NCI-H2107 treated with DMSO at 0.1 percent for 48 hours (cell line): ENCODE measurements around the gene NSMCE4A.
"Not testable (repeated sequence)": the region's sequence is repeated elsewhere in the genome, so short reads cannot be mapped to it uniquely, and the experiment has no call there.

ENCODE experiments used
- DNase-seq: peaks from one replicate; lab custom pipeline; 2025; ENCODE audit not compliant: unreplicated experiment; lab: John Stamatoyannopoulos, UW

NSMCE4A gene

DNA sequence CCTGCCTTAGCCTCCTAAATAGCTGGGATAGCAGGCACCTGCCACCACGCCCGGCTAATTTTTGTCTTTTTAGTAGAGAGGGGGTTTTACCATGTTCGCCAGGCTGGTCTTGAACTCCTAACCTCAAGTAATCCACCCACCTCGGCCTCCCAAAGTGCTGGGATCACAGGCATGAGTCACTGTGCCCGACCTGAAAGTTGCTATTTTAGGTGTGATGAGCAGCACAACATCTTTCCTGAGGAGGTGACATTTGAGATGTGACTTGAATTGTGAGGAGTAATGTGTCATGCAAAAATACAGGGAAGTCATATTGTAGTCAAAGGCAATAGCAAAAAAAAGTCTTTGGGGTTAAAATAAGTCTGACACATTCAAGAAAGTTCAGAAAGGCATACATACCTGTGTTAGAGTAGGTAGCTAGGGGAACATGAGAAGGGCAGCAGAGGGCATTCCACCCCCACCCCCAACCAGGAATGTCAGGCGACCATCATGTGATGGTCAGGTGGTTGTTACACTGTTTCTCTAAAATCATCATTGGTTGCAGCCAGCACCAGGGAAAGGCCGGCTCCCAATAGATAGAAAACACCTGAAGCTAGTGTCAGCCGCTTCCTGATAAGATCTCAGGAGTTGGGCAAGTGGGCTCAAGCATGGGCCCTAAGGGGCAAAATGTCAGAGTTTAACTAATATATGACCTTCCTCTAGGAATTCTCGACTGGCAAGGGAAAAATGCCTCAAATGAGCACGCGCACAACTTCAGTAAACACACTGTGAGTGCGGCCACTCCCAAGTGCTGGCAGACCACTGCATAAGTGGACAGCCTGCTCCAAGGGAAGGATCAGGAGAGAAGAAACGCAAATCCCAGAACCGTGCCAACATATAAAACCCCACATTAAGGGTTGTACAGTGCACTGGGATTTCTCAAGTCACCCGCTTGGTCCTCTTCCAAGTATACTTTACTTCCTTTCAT lies 13.6 kb upstream of the NSMCE4A start, which contains the start of gene TACC2:
Gene TACC2 (plus strand): TSS at position 803 of the 964 bp plus-strand sequence. CDS start 32,819 bp downstream, outside the sequence.
- no peak for DNase-seq

DNA sequence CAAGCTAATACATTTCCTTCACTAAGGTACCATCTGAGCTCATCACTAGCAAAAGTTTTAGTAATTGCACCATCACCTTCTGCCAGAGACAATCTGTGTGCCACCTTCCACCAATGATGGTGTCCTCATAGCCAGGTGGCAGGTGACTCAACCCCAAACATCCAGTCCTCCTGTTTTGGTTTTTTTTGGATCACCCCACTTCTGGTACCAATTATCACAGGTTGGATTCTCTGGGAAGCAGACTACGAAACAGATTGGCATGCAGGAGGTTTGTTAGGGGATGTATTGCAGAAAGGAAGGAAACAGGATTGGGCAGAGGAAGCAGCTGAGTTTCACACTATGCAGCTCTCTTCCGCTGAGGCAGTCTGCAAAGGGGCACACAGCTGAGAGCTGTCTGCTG lies 9.4 kb upstream of the NSMCE4A start:
- DNase-seq, result no peak

DNA sequence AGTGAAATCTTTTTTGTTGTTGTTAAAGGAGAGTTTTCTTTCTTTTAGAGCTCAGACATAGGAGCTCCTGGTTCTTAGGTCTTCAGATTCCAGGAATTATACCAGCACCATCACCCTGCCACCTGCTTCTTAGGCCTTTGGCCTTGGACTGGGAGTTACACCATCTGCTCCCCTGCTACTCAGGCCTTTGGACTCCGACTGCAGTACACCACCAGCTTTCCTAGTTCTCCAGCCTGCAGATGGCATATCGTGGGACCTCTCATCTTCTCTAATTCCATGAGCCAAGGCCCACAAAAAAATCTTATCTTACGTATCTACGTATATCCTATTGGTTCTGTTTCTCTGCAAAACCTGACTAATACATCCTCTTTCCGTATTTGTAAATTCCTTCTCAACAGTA lies 8.8 kb upstream of the NSMCE4A start:
- DNase-seq, result no peak

DNA sequence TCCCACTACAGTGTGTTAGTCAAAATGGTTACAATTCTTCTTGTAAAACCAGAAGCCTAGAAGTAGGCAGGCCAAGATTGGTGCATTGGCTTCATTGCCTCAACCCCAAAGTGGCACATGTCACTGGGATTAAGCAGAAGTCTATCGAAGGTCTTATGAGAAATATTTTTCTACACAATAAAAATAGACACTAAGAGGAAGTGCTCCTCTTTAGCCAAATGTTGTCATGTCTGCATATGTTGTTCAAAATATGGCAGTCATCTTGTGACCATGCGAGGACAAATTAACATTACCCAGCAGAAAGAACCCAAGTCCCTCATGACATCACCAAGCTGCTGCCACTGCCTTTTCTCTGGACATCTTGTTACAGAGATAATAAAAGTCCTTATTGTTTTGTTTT lies 6.3 kb upstream of the NSMCE4A start:
- DNase-seq, result no peak

DNA sequence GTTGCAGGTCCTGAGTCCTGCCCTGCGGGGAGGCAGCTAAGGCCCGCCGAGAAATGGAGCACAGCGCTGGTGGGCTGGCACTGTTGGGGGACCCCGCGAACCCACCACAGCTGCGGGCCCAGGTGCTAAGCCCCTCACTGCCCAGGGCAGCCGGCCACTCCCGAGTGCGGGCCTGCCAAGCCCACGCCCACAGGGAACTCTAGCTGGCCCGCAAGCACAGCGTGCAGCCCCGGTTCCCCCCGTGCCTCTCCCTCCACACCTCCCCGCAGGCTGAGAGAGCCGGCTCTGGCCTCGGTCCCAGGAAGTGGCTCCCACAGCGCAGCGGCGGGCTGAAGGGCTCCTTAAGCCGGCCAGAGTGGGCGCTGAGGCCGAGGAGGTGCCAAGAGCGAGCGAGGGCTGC lies 3.5 kb upstream of the NSMCE4A start:
- DNase-seq, result no peak

DNA sequence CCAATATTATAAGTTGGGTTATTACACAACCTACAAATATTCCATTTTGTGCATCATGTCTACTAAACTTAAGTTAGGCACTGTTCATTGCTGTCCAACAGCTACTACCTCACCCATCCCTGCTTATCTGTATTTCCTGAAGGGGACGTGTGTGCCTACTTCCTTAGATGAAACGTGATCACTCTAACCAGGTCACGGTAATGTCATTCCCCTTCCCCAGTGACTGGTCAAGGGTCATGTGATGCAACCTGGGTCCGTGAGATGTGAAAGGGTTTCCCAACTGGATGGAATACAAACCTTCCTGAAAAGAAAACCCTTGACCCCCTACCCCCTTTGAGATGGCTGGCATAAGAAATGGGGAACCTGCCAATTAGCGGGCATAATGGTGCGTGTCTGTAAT lies 1.6 kb upstream of the NSMCE4A start:
- DNase-seq, result no peak

DNA sequence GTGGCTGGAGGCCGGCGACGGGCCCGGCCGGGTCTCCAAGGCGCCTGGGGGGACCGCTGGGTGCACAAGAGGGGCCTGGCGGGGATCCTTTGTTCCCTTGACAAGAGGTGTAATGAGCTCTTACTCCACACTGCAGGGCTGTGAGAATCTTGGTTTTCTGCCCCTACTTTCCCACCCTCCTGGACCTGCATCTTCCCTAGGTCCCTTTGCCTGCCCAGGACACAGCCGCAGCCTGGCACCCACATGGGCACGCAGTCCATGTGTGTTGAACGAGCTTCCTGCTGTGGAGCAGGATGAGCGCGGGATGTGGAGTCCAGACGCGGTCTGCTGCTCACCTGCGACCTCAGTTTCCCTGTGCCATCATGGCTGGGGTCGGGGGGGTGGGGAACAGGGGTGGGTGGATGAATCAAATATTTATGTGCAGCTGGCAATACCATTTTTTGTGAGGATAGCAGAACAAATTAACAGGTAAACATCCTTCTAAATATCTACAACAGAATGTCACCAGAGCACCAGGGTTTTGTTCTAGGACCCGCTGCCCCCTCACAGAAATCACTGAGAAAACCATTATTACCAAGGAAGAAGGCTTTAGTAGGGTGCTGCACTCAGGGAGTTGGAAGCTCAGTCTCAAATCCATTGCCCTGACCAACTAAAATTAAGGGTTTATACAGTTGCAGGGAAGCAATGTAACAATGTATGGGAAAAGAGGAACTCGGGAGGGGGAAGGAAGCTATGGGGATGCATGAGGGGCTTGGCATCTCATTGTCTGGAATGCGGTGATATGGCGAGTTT lies 474 bp upstream of the NSMCE4A start:
- no peak for DNase-seq

DNA sequence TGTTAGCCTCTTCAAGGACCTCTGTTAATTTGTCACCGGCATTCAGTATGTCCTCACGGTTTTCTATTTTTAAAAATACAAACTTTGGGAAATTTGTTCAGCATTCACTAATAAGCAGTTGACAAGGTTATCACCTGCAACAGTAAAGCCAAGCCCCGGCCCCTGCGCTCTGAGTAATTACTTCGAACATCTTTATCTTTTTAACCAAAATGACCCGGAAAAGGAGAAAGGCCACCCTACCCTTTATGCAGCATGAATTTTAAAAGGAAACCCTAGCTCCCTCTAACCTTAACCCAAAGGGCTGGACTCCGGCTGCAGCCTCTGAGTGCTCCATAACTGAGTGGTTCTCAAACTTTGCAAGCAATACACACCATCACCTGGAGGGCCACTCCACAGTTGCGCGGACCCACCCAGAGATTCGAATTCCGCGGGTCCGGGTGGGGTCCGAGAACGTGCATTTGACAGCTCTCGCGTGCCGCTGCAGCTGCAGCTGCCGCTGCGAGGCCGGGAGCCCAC lies 940 bp downstream of the NSMCE4A start:
- DNase-seq, result no peak

DNA sequence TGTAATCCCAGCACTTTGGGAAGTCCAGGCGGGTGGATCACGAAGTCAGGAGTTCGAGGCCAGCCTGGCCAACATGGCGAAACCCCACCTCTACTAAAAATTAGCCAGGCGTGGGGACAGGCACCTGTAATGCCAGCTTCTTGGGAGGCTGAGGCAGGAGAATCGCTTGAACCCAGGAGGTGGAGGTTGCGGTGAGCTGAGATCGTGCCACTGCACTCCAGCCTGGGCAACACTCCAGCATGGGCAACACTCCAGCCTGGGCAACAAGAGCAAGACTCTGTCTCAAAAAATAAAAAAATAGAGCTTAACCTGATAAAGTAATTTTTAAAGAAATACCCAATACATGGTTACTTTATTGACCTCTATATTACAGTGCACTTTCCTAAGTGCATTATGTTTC lies 5.9 kb downstream of the NSMCE4A start:
- not testable (repeated sequence) for DNase-seq

DNA sequence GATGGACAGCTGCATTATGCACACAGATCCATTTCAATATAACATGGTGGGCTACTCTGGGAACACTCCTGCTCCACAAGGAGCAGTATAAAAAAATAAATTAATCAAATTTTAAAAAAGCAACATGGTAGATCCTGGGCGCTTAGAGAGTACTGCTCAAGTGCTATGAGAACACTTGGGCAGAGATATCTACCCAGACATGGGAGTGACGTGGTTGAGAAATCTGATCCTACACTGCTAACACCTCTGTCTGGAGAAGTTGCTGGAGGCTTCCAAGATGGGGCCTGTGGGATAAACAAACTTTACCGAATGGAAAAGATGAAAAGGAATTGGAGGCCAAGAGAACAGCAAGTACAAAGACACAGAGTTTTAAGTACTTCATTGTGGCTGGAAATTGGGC lies 9.0 kb downstream of the NSMCE4A start:
- no peak for DNase-seq

DNA sequence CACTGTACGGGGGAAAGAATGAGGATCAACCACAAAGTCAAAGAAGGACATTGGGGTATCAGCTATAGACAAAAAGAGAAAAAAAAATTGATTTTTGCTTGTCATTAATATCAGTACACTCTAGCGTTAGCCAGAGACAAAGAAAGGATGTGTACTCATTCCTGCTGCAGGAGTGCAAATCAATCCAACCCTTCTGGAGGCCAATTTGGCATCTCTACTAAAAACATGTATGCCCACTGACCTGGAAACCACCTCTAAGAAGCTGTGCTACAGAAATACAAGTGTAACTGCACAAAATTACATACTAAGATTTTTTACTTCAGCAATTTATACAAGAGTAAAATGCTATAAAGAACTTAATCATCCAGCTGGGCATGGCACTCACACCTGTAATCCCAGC lies 13.6 kb downstream of the NSMCE4A start:
- DNase-seq, result no peak

DNA sequence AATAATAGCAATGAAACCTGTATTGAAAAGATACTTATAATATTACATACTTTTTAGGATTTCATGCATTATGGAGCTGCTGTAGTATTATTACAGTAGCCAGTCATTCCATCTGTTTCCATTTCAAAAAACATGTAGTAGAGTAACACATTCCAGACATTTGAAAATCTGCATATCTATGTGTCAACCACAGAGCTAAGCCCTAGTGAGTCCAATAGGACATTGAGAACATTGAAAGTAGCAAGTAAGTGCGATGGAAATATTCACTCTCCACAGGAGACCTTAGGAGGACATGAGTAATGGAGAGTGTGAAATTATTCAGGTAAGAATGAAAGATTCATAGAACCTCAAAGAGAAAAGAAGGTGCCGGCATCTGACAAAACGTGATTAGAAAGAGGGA lies 15.3 kb downstream of the NSMCE4A start:
- DNase-seq, result no peak

DNA sequence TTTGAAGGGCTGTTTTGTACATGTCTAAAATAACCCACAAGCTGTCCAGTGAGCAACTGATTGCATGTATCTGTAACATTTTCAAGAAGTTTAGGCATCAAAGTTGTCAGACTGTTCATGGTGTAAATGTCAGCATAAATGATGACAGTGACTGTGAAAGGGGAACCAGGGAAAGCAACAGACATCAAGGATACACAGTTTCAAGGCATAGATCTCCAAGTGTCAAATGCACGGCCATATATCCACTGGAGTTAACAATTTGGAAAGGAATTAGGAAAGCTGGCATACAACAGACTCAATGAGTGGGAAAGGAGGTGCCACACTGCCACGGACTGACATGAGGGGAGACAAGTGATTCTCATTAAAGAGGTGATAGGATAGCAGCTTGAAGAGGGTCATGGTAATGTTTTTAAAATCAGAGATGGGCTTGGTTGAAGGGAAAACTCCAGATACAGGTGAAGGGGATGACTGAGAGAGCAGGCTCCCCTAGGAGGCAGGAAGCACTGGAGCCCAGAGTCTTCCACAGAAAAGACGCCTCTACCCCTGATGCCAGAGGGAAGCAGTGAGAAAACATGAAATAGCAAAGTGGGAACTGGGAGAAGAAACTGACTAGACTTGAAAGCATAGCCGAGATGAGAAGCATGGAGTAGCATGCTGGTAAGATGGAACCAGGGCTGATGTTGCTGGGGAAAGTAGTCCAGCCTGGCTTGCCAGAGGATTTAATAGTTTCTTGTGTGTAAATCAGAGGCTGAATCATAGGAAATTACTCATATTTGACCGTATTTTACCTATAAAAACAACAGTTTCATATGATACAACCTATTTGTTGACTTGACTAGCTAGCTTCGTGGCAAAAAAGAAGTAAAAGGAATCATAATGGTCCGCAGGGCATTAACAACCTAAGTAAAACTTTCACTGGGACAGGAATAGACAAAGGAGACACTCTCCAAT lies 18.6 kb downstream of the NSMCE4A start:
- no peak for DNase-seq

DNA sequence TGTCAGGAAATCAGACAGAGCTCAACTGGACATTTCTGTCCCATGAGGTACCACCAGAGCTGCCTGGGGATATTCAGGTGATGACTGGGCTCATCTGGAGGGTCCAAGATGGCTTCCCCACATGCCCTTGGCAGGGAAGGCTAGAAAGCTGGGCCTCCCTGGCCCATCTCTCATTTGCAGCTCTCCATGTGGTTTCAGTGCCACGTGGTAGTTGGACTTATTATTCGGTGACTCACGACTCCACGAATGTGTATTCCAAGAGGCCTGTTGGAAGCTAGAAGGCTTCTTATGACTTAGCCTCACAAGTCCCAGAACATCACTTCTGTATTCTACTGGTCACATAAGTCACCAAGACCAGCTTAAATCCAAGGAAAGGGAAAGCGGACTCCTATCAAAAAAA lies 22.8 kb downstream of the NSMCE4A start:
- DNase-seq, result no peak

DNA sequence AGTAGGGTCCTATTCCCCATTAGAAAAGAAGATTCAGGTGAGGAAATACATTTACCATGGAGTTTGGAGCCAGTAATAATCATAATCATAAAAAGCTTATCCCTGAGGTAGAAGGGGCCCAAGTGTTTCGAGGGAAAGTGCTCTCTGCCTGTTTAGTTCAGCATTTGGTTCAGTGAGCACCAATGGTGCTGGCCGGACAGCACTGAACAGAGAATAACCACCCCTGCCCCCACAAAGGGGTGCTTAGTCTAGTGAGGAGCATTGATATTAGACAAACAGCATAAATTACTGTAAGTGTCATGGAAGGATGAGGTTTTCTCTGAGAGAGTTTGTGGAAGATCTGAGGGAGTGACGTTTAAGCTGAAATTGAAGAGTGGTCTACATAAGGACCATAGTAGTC lies 25.6 kb downstream of the NSMCE4A start:
- no peak for DNase-seq

DNA sequence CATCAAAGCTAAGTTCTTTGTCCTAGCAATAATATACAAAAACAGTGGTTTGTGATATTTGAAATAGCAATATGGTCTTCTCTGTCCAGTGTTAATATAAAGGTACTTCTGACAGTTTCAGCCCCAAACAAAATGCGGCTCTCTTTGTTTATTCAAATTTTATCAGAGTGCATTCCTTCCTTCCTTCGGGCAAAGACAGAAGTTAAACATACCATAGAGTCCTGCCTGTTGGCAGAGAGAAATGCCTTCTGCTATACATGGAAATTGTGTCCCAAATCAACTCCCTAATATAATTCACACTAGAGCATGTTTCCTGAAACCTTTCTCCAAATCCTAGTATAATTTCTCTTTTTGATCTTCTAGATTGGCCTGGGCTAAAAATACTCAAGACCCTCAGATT lies 26.0 kb downstream of the NSMCE4A start:
- no peak for DNase-seq

DNA sequence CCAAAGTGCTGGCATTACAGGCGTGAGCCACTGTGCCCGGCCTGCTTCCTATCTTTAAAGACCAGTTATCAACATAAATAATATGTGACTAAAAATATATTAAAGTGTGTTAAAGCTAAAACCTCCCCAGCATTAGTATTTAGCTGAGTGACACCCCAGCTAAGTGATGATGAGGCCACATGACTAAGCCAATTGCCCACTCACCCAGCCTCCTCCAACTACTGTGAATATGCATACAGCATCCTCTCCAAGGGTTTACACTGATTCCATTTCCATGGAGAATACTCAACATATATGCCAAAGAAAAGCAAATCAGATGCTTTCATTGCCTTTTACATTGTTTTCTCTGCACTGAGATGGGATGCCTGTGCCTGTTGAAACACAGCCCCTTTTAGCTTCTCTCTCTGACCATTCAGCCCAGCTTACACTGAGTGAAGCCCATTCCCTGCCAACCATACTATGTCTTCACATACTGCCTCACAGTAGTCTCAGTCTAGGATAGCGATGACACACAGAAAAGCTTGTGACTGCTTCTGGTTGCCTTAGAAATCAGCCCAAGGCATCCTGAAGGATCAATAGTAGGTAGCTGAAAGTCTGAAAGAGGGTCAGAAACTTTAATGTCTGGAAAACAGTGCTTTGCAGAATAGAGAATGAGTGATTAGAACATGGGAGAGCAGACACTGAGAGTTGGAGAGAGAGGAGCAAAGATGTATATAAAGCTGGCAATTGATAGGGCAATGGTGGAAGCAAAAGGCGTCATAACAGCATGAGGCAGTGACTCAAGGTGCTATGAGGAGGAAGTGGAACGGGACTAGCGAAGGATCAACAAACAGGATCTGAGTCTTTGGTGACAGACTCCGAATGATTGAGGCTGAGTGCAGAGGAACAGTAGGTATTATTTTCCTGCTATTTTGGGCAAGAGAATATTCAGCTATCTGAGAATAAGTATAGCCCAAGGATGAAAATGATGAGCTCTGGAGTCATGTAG lies 27.4 kb downstream of the NSMCE4A start:
- DNase-seq, result no peak

DNA sequence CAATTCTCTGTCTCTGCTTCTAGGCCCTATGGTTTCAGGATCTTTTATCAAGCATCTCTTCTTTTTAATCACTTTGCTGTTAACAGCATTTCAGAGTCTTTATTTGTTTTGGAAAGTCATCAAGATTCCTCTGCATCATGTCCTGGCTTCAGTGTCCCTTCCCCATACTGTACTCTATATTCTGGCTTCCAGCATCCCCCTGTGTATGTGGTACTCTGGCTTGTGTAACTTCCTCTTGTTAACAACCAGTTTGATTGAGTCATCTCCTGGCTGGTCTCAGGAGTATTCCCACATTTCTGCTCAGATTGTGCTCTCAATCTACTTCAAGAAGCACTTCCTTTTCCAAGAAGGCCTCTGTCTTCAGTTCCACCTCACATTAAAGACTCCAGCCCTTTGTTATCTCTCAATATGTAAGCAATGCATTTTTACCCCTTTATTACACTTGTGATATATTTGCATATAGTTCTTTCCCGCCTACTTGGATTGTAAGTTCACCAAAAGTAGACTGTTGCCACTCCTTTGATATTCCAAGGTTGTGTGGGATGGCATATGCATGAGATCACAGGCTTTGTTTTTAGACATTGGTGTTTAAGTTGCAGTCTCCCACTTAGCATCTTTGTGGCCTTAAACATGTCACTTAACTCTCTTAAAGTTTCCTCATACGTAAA lies 32.1 kb downstream of the NSMCE4A start:
- DNase-seq, result no peak

DNA sequence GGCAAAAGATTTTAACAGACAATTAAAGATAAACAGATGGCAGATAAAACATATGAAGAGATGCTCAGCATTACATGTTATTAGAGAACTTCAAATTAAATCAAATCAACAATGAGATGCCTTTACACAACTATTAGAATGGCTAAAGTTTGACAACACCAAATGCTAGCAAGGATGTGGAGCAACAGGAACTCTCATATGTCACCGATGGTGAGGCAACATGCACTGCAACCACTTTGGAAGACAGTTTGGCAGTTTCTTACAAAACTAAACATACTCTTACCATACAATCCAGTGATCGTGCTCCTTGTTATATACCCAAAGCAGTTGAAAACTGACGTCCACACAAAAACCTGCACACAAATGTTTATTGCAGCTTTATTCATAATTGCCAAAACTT lies 33.5 kb downstream of the NSMCE4A start:
- no peak for DNase-seq
